ENCODE measurements around the gene SWSAP1.
"Not testable (repeated sequence)": the region's sequence is repeated elsewhere in the genome, so short reads cannot be mapped to it uniquely, and the experiment has no call there.

The SWSAP1 gene

DNA sequence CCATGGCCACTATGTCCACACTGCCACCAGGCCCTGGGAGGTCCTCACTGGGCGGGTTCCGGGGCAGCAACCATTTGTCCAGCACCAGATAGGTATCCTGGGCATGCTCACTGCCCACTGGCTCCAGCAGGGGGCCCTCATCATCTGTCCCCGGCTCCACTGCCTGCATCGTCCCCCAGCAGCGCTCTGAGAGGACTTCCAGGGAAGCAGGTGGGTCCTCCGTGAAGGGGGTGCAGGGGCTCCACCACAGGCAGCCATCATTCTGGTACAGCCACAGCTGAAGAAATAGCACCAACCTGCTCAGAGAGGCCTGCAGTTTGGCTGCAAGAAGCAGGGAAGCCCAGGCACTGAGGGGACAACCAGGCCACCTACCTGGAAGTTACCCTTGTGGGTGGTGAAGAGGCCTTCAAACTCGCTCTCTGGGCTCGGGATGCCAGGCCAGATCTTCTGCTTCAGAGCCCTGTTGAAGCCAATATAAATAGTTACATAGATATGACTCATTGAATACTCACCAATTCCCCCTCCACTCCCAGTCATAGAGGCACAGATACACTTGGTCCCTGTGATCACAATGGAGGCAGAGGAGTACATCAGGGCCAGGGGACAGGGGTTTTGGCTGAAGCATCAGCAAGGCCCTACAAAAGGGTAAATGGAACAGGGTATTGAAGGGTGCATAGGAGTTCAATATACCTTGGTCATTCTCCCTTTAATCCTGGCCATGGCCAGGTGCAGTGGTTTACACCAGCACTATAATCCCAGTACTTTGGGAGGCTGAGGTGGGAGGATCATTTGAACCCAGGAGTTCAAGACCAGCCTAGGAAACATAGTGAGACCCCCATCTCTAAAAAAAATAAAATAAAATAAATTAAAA is 4.1 kb downstream of the SWSAP1 start:
- TF ChIP-seq, protein P1, sequence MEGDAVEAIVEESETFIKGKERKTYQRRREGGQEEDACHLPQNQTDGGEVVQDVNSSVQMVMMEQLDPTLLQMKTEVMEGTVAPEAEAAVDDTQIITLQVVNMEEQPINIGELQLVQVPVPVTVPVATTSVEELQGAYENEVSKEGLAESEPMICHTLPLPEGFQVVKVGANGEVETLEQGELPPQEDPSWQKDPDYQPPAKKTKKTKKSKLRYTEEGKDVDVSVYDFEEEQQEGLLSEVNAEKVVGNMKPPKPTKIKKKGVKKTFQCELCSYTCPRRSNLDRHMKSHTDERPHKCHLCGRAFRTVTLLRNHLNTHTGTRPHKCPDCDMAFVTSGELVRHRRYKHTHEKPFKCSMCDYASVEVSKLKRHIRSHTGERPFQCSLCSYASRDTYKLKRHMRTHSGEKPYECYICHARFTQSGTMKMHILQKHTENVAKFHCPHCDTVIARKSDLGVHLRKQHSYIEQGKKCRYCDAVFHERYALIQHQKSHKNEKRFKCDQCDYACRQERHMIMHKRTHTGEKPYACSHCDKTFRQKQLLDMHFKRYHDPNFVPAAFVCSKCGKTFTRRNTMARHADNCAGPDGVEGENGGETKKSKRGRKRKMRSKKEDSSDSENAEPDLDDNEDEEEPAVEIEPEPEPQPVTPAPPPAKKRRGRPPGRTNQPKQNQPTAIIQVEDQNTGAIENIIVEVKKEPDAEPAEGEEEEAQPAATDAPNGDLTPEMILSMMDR (IDR thresholded peaks at IDR 0.05; ENCODE audit: extremely low read depth, insufficient read depth, missing control alignments) = peak; percentile 68
- DNase-seq (ENCODE audit: low spot score) = no peak
- in situ Hi-C loops (cut with MboI; ENCODE audit: low pct_unique_long_range_greater_than_20kb, low sequenced_read_pairs, unreplicated experiment) = no loop called here

DNA sequence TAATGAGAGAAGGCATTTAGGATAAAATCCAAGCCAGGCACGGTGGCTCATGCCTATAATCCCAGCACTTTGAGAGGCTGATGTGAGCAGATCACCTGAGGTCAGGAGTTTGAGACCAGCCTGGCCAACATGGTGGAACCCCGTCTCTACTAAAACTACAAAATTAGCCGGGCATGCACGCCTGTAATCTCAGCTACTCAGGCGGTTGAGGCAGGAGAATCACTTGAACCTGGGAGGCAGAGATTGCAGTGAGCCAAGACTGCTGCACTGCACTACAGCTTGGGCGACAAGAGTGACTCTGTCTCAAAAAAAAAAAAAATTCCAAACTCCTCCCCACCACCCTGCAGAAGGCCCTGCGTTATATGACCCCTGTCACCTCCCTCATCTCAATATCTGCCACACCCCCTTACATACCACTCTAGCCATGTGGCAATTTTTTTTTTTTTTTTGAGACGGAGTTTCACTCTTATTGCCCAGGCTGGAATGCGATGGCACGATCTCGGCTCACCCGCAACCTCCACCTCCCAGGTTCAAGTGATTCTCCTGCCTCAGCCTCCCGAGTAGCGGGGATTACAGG is 4.9 kb downstream of the SWSAP1 start:
- in situ Hi-C loops (cut with MboI; ENCODE audit: low pct_unique_long_range_greater_than_20kb, low sequenced_read_pairs, unreplicated experiment) = not testable (repeated sequence)

DNA sequence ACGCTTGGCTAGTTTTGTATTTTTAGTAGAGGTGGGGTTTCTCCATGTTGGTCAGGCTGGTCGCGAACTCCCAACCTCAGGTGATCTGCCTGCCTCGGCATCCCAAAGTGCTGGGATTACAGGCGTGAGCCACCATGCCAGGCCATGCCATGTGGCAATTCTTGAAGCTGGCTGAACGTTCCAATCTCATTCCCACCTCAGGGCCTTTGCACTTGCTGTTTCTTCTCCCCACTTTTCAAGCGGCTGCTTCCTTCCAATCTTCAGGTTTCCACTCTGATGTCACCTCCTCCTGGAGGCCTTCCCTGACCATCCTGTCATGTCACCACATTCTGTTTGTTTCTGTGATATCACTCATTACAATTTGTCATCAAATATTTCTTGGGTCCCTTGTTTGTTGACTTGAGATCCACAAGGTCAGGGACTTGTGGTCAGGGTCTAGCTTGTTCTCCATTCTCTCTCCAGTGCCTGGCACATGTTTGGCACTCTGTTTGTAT is 5.4 kb downstream of the SWSAP1 start:
- TF ChIP-seq, protein P1 (IDR thresholded peaks at IDR 0.05; ENCODE audit: extremely low read depth, insufficient read depth, missing control alignments) = no peak
- DNase-seq (ENCODE audit: low spot score) = no peak
- in situ Hi-C loops (cut with MboI; ENCODE audit: low pct_unique_long_range_greater_than_20kb, low sequenced_read_pairs, unreplicated experiment) = no loop called here

More for the DNA sequence above, 4.9 kb downstream of the SWSAP1 start:
- not testable (repeated sequence) for DNase-seq (ENCODE audit: low spot score)

DNA sequence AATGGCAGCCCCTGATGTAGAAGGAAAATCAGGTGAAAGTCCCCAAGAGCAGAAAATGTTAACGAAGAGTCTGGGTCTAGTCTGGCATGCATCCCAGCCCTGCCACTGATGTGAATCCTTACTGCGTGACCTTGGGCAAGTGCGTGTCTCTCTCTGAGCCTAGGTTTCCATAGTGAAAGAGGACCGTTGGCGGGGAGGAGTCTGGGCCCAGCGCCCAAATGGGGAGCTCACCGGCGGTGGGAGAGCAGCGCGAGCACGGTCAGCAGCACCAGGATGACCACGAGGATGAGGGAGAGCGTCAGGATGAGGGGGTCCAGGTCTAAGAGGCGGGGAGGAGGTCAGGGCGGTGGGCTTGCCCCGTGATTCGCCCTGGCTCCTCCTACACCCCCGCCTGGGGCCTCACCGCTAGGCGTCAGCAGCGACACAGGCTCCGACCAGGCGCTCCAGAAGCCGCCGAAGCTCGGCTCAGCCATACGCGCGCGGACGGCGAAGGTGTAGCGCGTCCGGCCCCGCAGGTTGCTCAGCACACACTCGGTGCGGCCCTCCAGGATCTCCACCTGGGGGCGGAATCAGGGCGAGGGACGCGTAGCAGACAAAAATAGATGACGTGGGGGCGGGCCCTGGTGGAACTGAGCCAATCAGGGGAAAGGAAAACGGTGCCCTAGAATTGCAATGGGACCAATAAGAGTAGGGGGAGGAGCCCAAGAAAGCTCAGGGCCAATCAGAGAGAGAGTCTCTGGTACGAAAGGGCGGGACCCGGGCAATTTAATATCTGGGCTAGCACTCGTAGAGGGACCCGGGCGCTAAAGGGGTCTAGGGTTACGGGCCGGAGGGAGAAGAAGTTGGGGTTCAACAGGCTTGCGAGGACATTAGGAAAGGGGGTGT is 6.4 kb downstream of the SWSAP1 start:
- peak; percentile 99 for DNase-seq (ENCODE audit: low spot score)
- in situ Hi-C loops (cut with MboI; ENCODE audit: low pct_unique_long_range_greater_than_20kb, low sequenced_read_pairs, unreplicated experiment) = no loop called here

DNA sequence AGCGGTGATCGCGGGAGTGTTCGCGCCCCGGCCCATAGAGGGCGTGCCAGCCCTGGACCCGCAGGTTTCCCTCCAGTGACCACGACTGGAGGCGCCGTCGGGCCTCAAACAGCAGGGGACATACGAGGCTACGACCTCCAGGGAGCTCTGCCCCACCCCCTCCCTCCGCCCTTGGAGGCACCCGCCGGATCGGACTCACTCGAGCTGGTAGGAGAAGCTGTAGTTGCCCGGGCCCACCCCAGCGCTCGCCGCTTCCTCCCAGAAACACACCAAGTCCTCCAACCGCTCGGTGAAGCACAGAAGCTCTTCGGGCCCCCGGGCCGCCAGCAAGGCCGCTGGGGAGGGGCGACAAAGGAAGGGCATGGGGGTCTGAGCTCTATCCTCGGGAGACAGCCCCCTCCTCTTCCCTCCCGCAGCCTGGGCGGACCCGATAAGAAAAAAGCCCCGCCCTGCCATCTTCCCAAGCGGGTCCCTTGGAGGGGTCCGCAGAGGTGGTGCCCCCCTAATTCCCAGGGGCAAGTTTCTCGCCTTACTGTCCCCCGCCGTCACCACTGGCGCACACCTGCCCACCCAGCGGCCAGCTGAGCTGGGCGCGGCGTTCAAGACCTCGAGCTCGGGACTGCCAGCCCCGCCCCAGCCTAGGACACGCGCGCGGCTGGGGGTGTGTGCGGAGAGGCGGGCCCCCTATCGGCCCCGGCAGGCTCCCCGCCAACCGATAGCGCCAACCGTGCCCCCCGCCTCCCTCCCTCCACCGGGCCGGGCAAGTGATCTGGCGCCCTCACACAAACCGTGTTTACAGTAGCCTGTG is 8.6 kb downstream of the SWSAP1 start:
- peak; percentile 68 for DNase-seq (ENCODE audit: low spot score)
- TF ChIP-seq, protein P1 (IDR thresholded peaks at IDR 0.05; ENCODE audit: extremely low read depth, insufficient read depth, missing control alignments) = peak; percentile 83
- in situ Hi-C loops (cut with MboI; ENCODE audit: low pct_unique_long_range_greater_than_20kb, low sequenced_read_pairs, unreplicated experiment) = no loop called here

More for the DNA sequence above, 6.4 kb downstream of the SWSAP1 start:
- TF ChIP-seq, protein P1 (IDR thresholded peaks at IDR 0.05; ENCODE audit: extremely low read depth, insufficient read depth, missing control alignments) = peak; percentile 79

DNA sequence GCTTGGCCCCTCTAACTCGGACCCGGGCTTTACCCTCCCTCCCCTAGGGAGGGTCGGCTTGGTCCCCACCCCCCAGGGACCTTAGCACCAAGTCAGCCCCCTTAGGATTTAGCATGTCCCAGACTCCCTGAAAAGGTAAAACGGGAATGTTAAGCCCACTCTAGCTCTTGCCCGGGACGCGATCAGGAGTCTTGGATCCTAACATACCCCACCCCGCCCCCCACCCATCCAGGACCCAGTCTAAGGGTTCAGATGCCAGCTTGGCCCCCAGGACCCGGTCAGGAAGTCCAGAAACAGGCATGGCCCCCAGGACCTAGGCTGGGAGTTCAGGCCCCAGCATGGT is 9.2 kb downstream of the SWSAP1 start:
- TF ChIP-seq, protein P1 (IDR thresholded peaks at IDR 0.05; ENCODE audit: extremely low read depth, insufficient read depth, missing control alignments) = no peak
- DNase-seq (ENCODE audit: low spot score) = no peak
- in situ Hi-C loops (cut with MboI; ENCODE audit: low pct_unique_long_range_greater_than_20kb, low sequenced_read_pairs, unreplicated experiment) = no loop called here
